ENCODE data around the gene SCAMP5.

Gene SCAMP5

DNA sequence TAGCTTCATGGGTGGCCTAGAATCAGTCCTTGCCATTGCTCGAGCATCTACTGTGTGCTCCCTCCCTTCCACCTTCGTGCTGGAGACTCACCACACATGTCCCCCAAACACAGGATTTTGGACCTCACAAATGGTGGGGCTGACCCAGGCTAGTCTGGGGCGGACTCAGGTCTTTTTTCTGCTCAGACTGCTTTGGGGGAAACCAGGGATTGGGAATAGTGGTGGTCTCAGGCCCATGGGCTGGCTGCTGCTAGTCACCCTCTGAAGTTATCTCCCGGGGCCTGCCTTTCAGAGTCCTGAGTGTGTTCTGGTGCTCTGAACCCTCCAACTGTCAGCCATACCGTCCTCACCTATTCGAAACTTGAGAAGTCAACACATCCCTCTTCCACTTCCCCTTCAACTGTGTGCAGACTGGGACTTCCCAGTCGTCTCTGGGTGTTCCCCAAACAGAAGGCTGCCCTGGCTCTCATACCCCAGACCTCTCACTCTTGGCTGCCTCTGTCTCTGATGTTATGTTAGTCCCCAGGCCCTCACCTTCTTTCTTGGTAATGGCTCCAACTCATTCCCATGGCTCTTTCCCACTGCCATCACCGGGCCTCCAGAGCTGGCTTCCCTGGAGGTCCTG, 74.0 kb downstream of the SCAMP5 start:
- Histone ChIP-seq H3K4me1 (ENCODE audit: low read length) (peaks cover 73% of the 10 kb centered on the region), H3K9me3 (replicated peaks; ENCODE audit: insufficient read depth, low read length) (no peaks in the 10 kb centered on the region)

DNA sequence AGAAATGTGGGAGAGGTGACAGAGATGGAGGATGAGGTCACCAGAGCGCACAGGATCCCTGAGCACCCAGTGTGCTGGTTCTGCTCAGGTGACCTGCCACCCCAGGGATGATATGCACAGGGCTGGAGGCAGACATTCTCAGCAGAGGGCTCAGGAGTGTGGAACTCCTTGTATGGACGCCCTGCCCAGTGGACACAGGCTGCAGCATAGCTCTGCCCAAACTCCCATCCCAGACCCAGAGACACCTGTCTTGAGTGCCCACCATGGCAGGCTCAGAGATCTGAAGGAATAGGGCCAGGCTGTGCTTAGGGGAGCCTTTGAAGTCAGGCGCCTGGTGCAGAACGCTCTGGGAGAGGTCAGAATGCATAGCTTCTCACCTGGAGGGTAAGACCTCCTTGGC, 75.3 kb downstream of the SCAMP5 start:
- DNase-seq: no peak
- no peaks in the 10 kb centered on the region for H4K20me1 ChIP-seq (ENCODE audit: insufficient read depth, low read length)
- H3K27me3 ChIP-seq (replicated peaks; ENCODE audit: insufficient read depth, low read length): no peaks in the 10 kb centered on the region
- H3F3A ChIP-seq (ENCODE audit: insufficient read depth, low read length): peaks cover 22% of the 10 kb centered on the region
- H2AFZ ChIP-seq (ENCODE audit: low read length): no peak overlapping the region
- no peak overlapping the region for H3K4me2 ChIP-seq (ENCODE audit: low read depth, low read length)
- TF ChIP-seq, protein P1, sequence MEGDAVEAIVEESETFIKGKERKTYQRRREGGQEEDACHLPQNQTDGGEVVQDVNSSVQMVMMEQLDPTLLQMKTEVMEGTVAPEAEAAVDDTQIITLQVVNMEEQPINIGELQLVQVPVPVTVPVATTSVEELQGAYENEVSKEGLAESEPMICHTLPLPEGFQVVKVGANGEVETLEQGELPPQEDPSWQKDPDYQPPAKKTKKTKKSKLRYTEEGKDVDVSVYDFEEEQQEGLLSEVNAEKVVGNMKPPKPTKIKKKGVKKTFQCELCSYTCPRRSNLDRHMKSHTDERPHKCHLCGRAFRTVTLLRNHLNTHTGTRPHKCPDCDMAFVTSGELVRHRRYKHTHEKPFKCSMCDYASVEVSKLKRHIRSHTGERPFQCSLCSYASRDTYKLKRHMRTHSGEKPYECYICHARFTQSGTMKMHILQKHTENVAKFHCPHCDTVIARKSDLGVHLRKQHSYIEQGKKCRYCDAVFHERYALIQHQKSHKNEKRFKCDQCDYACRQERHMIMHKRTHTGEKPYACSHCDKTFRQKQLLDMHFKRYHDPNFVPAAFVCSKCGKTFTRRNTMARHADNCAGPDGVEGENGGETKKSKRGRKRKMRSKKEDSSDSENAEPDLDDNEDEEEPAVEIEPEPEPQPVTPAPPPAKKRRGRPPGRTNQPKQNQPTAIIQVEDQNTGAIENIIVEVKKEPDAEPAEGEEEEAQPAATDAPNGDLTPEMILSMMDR (IDR thresholded peaks at IDR 0.05; ENCODE audit: low read length): no peak
- TF ChIP-seq EZH2phosphoT487 (IDR thresholded peaks at IDR 0.05; ENCODE audit: low read length) (no peak), EZH2 (optimal IDR thresholded peaks at IDR 0.05; ENCODE audit: low read depth, low read length) (no peak)
- H3K9me2 ChIP-seq (replicated peaks; ENCODE audit: insufficient read depth, low read length): no peaks in the 10 kb centered on the region
- H3K4me3 ChIP-seq (ENCODE audit: low read length): no peak overlapping the region
- H3K9ac ChIP-seq (ENCODE audit: low read length): no peak overlapping the region
- no peaks in the 10 kb centered on the region for H3K9me3 ChIP-seq (replicated peaks; ENCODE audit: insufficient read depth, low read length)
- no peak overlapping the region for H3K27ac ChIP-seq (ENCODE audit: low read length)
- peaks cover 60% of the 10 kb centered on the region for H3K4me1 ChIP-seq (ENCODE audit: low read length)
- no peaks in the 10 kb centered on the region for H3K79me2 ChIP-seq (ENCODE audit: low read length)
- no peaks in the 10 kb centered on the region for H3K36me3 ChIP-seq (replicated peaks; ENCODE audit: insufficient read depth, low read length)

More for the DNA sequence above, 74.0 kb downstream of the SCAMP5 start:
- Histone ChIP-seq H3K4me2 (ENCODE audit: low read depth, low read length) (peak overlapping the region; percentile 55; the same call in 1 of the 2 replicates), H3K27me3 (replicated peaks; ENCODE audit: insufficient read depth, low read length) (no peaks in the 10 kb centered on the region), H3K36me3 (replicated peaks; ENCODE audit: insufficient read depth, low read length) (no peaks in the 10 kb centered on the region), H3K9me2 (replicated peaks; ENCODE audit: insufficient read depth, low read length) (no peaks in the 10 kb centered on the region), H3K79me2 (ENCODE audit: low read length) (no peaks in the 10 kb centered on the region), H3K9ac (ENCODE audit: low read length) (peak overlapping the region; percentile 12; the same call in 1 of the 2 replicates), H3K27ac (ENCODE audit: low read length) (peak overlapping the region; percentile 78), H3K4me3 (ENCODE audit: low read length) (no peak overlapping the region), H3F3A (ENCODE audit: insufficient read depth, low read length) (peaks cover 30% of the 10 kb centered on the region), H4K20me1 (ENCODE audit: insufficient read depth, low read length) (no peaks in the 10 kb centered on the region), H2AFZ (ENCODE audit: low read length) (peak overlapping the region; percentile 16; the same call in 1 of the 2 replicates)
- TF ChIP-seq EZH2 (optimal IDR thresholded peaks at IDR 0.05; ENCODE audit: low read depth, low read length) (no peak), EZH2phosphoT487 (IDR thresholded peaks at IDR 0.05; ENCODE audit: low read length) (no peak)
- TF ChIP-seq, protein P1 (IDR thresholded peaks at IDR 0.05; ENCODE audit: low read length): no peak
- peak; percentile 74 for DNase-seq
